SK-N-SH treated with all-trans-retinoic acid at 6 μM for 48 hours (cell line): ENCODE results near the gene DMRTB1.

ENCODE experiments used
- ATAC-seq: fragments of 200-7000 bp; cut with Tn5 transposase; 3 replicates; pipeline ENCODE4 v1.9.1; 2020; ENCODE audit warnings: mild to moderate bottlenecking, moderate library complexity
- ARNTL ChIP-seq: fragments of 450-650 bp; formaldehyde crosslinking; IDR thresholded peaks from 2 replicates; pipeline ENCODE4 v1.5.0; 2020; ENCODE audit warnings: low read depth, mild to moderate bottlenecking, moderate library complexity, borderline replicate concordance
- BACH2 ChIP-seq: fragments of 250-450 bp; sonication (Bioruptor Pico); IDR thresholded peaks from 2 replicates; pipeline ENCODE4 v1.9.0; 2021; ENCODE audit warnings: mild to moderate bottlenecking, borderline replicate concordance
- CSDC2 ChIP-seq: fragments of 250-450 bp; sonication (Bioruptor Pico); IDR thresholded peaks from 2 replicates; pipeline ENCODE4 v1.5.0; 2020; ENCODE audit warnings: mild to moderate bottlenecking, moderate library complexity
- ESRRG ChIP-seq: fragments of 250-450 bp; sonication (Bioruptor Pico); IDR thresholded peaks from 2 replicates; pipeline ENCODE4 v1.6.1; 2021; ENCODE audit warnings: mild to moderate bottlenecking
- GLIS3 ChIP-seq: fragments of 250-450 bp; sonication (Bioruptor Pico); IDR thresholded peaks from 2 replicates; pipeline ENCODE4 v1.5.0; 2020; ENCODE audit warnings: mild to moderate bottlenecking, moderate library complexity
- ISL1 ChIP-seq: fragments of 250-450 bp; sonication (Bioruptor Pico); IDR thresholded peaks from 2 replicates; pipeline ENCODE4 v2.1.2; 2022; ENCODE audit warnings: mild to moderate bottlenecking, moderate library complexity
- OSR1 ChIP-seq: fragments of 250-450 bp; sonication (Bioruptor Pico); IDR thresholded peaks from 2 replicates; pipeline ENCODE4 v1.8.0; 2022; ENCODE audit warnings: moderate library complexity, mild to moderate bottlenecking, inconsistent platforms
- PPARA ChIP-seq: fragments of 250-450 bp; sonication (Bioruptor Pico); IDR thresholded peaks from 2 replicates; pipeline ENCODE4 v1.5.0; 2020; ENCODE audit warnings: mild to moderate bottlenecking, borderline replicate concordance
- RARB ChIP-seq: fragments of 250-450 bp; sonication (Bioruptor Pico); IDR thresholded peaks from 2 replicates; pipeline ENCODE4 v1.8.0; 2021; ENCODE audit warnings: mild to moderate bottlenecking, moderate library complexity
- TCF4 ChIP-seq: fragments of 250-450 bp; sonication (Bioruptor Pico); IDR thresholded peaks from 2 replicates; pipeline ENCODE4 v1.8.0; 2021; ENCODE audit warnings: mild to moderate bottlenecking, moderate library complexity, borderline replicate concordance
- TOX ChIP-seq: fragments of 250-450 bp; sonication (Bioruptor Pico); IDR thresholded peaks from 2 replicates; pipeline ENCODE4 v1.8.0; 2021; ENCODE audit warnings: mild to moderate bottlenecking, moderate library complexity, borderline replicate concordance
- ZC3H10 ChIP-seq: fragments of 250-450 bp; sonication (Bioruptor Pico); IDR thresholded peaks from 2 replicates; pipeline ENCODE4 v1.5.1; 2021; ENCODE audit warnings: mild to moderate bottlenecking, moderate library complexity
- ZFP3 ChIP-seq: fragments of 250-450 bp; sonication (Bioruptor Pico); IDR thresholded peaks from 2 replicates; pipeline ENCODE4 v1.5.0; 2020; ENCODE audit warnings: mild to moderate bottlenecking, moderate library complexity
- ZFP30 ChIP-seq: fragments of 450-650 bp; formaldehyde crosslinking; IDR thresholded peaks from 2 replicates; pipeline ENCODE4 v1.5.0; 2022; ENCODE audit warnings: mild to moderate bottlenecking, moderate library complexity
- ZNF565 ChIP-seq: fragments of 450-650 bp; formaldehyde crosslinking; conservative IDR thresholded peaks from 2 replicates; pipeline ENCODE4 v1.5.0; 2020; ENCODE audit warnings: low read depth, mild to moderate bottlenecking, moderate library complexity
- ZNF70 ChIP-seq: fragments of 450-650 bp; formaldehyde crosslinking; IDR thresholded peaks from 2 replicates; pipeline ENCODE4 v1.5.0; 2020; ENCODE audit warnings: mild to moderate bottlenecking, moderate library complexity
- ZNF8 ChIP-seq: fragments of 450-650 bp; formaldehyde crosslinking; IDR thresholded peaks from 2 replicates; pipeline ENCODE4 v1.5.0; 2020; ENCODE audit warnings: mild to moderate bottlenecking, moderate library complexity
- TF ChIP-seq, protein P1 (sequence below): fragments of 250-450 bp; sonication (Bioruptor Pico); IDR thresholded peaks from 2 replicates; pipeline ENCODE4 v1.8.0; 2020; ENCODE audit warnings: mild to moderate bottlenecking, moderate library complexity, borderline replicate concordance
- TF ChIP-seq, protein P2 (sequence below): fragments of 250-450 bp; sonication (Bioruptor Pico); IDR thresholded peaks from 2 replicates; pipeline ENCODE4 v1.5.1; 2021; ENCODE audit warnings: mild to moderate bottlenecking, moderate library complexity
- TF ChIP-seq, protein P3 (sequence below): fragments of 250-450 bp; sonication (Bioruptor Pico); IDR thresholded peaks from 2 replicates; pipeline ENCODE4 v1.5.0; 2020; ENCODE audit warnings: mild to moderate bottlenecking, moderate library complexity
- TF ChIP-seq, protein P4 (sequence below): fragments of 250-450 bp; sonication (Bioruptor Pico); IDR thresholded peaks from 2 replicates; pipeline ENCODE4 v1.8.0; 2021; ENCODE audit warnings: low read depth, mild to moderate bottlenecking, moderate library complexity, borderline replicate concordance
- TF ChIP-seq, protein P5 (sequence below): fragments of 250-450 bp; sonication (Bioruptor Pico); IDR thresholded peaks from 2 replicates; pipeline ENCODE4 v1.5.1; 2020; ENCODE audit warnings: low read depth, mild to moderate bottlenecking, moderate library complexity

Gene DMRTB1

DNA sequence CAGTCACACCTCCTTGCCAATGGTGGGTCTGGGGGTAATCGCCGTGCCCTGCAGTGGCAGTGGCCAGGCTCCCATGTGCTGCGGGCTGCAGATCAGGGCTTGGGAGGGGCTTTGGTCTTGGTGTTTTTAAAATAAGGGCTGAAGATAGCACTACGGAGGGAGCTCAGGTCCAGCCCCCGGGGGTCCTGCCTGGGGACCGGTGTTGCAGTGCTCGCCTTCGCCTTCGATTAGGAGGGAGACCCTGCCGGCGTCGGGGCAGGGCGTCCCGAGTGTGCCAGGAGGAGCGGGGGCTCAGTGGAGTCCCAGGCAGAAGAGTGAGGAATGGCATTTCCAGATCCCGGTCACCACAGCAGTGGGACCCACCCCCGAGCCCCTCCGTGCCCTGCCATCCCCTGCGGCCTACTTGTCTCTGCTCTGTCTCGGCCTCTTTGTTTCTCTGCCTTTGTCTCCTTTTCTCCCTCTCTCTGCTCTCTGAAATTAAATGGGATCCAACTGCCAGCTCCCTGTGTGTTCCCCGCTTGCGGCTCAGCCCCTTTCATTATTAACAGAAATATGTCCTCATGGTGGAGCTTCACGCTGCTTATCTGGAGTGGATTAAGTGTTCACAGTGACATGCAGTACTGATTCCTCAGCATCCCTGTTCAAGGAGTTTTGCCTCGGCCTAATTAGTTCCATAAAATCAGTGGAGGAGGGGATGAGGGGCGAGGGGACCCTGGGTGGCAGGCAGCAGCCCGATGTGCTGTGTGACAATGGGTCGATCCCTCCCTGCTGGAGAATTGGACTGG is 44.4 kb downstream of the DMRTB1 start:
- TF ChIP-seq ARNTL (CRISPR knock-in tag) = no peak
- TF ChIP-seq BACH2 (CRISPR knock-in tag) = no peak
- no peak for TF ChIP-seq ZFP30 (CRISPR knock-in tag)
- TF ChIP-seq, protein P1, sequence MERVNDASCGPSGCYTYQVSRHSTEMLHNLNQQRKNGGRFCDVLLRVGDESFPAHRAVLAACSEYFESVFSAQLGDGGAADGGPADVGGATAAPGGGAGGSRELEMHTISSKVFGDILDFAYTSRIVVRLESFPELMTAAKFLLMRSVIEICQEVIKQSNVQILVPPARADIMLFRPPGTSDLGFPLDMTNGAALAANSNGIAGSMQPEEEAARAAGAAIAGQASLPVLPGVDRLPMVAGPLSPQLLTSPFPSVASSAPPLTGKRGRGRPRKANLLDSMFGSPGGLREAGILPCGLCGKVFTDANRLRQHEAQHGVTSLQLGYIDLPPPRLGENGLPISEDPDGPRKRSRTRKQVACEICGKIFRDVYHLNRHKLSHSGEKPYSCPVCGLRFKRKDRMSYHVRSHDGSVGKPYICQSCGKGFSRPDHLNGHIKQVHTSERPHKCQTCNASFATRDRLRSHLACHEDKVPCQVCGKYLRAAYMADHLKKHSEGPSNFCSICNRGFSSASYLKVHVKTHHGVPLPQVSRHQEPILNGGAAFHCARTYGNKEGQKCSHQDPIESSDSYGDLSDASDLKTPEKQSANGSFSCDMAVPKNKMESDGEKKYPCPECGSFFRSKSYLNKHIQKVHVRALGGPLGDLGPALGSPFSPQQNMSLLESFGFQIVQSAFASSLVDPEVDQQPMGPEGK (CRISPR knock-in tag) = no peak
- TF ChIP-seq ZC3H10 = no peak
- TF ChIP-seq OSR1 (CRISPR knock-in tag) = no peak
- no peak for TF ChIP-seq ZFP3
- TF ChIP-seq, protein P2, sequence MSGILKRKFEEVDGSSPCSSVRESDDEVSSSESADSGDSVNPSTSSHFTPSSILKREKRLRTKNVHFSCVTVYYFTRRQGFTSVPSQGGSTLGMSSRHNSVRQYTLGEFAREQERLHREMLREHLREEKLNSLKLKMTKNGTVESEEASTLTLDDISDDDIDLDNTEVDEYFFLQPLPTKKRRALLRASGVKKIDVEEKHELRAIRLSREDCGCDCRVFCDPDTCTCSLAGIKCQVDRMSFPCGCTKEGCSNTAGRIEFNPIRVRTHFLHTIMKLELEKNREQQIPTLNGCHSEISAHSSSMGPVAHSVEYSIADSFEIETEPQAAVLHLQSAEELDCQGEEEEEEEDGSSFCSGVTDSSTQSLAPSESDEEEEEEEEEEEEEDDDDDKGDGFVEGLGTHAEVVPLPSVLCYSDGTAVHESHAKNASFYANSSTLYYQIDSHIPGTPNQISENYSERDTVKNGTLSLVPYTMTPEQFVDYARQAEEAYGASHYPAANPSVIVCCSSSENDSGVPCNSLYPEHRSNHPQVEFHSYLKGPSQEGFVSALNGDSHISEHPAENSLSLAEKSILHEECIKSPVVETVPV (CRISPR knock-in tag) = no peak
- TF ChIP-seq ZNF565 (CRISPR knock-in tag) = no peak
- TF ChIP-seq, protein P3, sequence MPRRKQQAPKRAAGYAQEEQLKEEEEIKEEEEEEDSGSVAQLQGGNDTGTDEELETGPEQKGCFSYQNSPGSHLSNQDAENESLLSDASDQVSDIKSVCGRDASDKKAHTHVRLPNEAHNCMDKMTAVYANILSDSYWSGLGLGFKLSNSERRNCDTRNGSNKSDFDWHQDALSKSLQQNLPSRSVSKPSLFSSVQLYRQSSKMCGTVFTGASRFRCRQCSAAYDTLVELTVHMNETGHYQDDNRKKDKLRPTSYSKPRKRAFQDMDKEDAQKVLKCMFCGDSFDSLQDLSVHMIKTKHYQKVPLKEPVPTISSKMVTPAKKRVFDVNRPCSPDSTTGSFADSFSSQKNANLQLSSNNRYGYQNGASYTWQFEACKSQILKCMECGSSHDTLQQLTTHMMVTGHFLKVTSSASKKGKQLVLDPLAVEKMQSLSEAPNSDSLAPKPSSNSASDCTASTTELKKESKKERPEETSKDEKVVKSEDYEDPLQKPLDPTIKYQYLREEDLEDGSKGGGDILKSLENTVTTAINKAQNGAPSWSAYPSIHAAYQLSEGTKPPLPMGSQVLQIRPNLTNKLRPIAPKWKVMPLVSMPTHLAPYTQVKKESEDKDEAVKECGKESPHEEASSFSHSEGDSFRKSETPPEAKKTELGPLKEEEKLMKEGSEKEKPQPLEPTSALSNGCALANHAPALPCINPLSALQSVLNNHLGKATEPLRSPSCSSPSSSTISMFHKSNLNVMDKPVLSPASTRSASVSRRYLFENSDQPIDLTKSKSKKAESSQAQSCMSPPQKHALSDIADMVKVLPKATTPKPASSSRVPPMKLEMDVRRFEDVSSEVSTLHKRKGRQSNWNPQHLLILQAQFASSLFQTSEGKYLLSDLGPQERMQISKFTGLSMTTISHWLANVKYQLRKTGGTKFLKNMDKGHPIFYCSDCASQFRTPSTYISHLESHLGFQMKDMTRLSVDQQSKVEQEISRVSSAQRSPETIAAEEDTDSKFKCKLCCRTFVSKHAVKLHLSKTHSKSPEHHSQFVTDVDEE (CRISPR knock-in tag) = no peak
- no peak for TF ChIP-seq TOX
- no peak for TF ChIP-seq ISL1 (CRISPR knock-in tag)
- no peak for TF ChIP-seq ZNF70 (CRISPR knock-in tag)
- no peak for TF ChIP-seq ESRRG
- no peak for ATAC-seq

DNA sequence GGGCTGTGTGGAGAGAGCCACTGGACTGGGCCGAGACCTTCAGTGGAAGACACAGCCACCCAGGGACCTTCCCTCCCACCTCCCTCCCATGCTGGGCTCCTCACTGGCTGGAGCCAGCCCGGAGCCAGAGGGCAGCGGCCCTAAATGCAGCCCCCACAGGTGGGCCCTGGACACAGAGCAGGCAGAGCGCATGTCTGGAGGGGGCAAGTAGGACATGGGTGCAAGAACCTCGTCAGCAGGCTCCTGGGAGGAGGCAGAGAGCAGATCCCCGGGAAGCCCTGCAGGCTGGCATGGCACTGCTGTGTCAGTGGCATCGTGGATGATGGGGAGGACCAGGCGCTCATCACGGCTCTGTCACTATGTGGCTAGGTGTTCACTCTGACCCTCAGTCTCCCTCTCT is 45.7 kb downstream of the DMRTB1 start:
- ATAC-seq = no peak

DNA sequence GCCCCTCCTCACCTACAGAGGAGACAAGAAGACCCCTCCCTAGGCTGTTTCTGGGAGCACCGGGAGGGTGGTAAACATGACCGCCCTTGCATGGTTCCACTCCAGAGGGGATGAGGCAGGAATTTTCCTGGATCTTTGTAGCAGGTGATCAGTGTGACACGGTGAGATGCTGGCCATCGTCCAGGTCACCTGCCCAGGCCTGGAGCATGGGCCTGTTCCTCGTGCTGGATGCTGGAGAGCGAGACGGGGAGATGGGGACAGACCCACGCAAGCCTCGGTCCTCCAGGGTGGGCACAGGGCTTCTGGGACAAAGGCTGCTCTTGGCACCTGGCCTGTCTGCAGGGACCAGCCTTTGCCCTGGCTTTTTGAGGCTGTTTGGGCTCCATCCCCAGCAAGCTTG is 46.2 kb downstream of the DMRTB1 start:
- TF ChIP-seq PPARA (CRISPR knock-in tag) (no peak), BACH2 (CRISPR knock-in tag) (no peak), ESRRG (no peak), TOX (no peak), ZNF8 (CRISPR knock-in tag) (no peak), ZFP3 (no peak), ZNF70 (CRISPR knock-in tag) (no peak), ZNF565 (CRISPR knock-in tag) (no peak), GLIS3 (CRISPR knock-in tag) (no peak), CSDC2 (CRISPR knock-in tag) (no peak), RARB (no peak), ISL1 (CRISPR knock-in tag) (no peak), ARNTL (CRISPR knock-in tag) (no peak)
- TF ChIP-seq, protein P4, sequence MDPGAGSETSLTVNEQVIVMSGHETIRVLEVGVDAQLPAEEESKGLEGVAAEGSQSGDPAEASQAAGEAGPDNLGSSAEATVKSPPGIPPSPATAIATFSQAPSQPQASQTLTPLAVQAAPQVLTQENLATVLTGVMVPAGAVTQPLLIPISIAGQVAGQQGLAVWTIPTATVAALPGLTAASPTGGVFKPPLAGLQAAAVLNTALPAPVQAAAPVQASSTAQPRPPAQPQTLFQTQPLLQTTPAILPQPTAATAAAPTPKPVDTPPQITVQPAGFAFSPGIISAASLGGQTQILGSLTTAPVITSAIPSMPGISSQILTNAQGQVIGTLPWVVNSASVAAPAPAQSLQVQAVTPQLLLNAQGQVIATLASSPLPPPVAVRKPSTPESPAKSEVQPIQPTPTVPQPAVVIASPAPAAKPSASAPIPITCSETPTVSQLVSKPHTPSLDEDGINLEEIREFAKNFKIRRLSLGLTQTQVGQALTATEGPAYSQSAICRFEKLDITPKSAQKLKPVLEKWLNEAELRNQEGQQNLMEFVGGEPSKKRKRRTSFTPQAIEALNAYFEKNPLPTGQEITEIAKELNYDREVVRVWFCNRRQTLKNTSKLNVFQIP (CRISPR knock-in tag) = no peak
- TF ChIP-seq, protein P5, sequence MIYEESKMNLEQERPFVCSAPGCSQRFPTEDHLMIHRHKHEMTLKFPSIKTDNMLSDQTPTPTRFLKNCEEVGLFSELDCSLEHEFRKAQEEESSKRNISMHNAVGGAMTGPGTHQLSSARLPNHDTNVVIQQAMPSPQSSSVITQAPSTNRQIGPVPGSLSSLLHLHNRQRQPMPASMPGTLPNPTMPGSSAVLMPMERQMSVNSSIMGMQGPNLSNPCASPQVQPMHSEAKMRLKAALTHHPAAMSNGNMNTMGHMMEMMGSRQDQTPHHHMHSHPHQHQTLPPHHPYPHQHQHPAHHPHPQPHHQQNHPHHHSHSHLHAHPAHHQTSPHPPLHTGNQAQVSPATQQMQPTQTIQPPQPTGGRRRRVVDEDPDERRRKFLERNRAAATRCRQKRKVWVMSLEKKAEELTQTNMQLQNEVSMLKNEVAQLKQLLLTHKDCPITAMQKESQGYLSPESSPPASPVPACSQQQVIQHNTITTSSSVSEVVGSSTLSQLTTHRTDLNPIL (CRISPR knock-in tag) = no peak
- ATAC-seq = no peak

More for the DNA sequence above, 45.7 kb downstream of the DMRTB1 start:
- no peak for TF ChIP-seq TOX
- TF ChIP-seq, protein P5 (CRISPR knock-in tag) = no peak
- TF ChIP-seq, protein P2 (CRISPR knock-in tag) = no peak
- no peak for TF ChIP-seq ZNF70 (CRISPR knock-in tag)
- TF ChIP-seq GLIS3 (CRISPR knock-in tag) = no peak
- no peak for TF ChIP-seq CSDC2 (CRISPR knock-in tag)
- no peak for TF ChIP-seq OSR1 (CRISPR knock-in tag)
- no peak for TF ChIP-seq ZNF8 (CRISPR knock-in tag)
- TF ChIP-seq TCF4 (CRISPR knock-in tag) = no peak
- no peak for TF ChIP-seq ARNTL (CRISPR knock-in tag)
